ENCODE data around the gene TPP1.
A peak's percentile ranks its signal among the peaks of the same experiment; 100 is the strongest.

The TPP1 gene

GRCh38 chr11:6627762-6628241, 8.6 kb upstream of the TPP1 start:
- DNase-seq: peak in 1 of 2 donors; percentile 61

DNA sequence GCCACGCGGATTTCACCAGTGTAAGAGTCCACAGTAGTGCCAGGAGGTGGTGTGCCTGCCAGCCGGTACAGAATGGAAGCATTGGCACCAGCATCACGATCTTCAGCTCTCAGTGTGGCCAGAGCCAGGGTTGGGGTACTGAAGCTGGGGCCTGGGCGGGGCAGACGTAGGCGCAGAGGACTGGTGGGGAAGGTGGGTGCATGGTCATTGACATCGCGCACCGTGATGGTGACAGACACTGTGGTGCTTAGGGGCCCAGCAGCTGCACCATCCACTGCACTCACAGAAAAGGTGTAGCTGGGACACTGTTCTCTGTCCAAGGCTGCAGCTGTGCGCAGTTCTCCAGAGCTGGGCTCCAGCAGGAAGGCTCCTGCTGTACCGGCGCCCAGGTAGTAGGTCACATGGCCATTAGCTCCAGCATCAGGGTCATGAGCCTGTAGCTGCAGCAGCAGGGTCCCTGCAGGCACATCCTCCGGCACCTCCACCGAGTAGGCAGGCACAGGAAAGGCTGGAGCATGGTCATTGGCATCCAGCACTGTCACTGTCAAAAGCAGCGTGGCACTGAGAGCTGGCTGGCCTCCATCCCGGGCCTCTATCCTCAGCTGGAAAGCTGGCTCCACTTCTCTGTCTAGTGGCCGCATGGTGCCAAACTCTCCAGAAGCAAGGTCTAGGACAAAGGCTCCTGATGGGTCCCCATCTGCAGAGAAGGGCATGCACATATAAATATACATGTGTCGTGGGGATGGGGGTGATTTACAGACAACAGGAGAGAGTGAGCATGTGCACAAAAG, 7.9 kb upstream of the TPP1 start:
- DNase-seq: no peak

GRCh38 chr11:6625832-6626420, 6.7 kb upstream of the TPP1 start:
- no peak for DNase-seq

GRCh38 chr11:6625156-6625831, 6.1 kb upstream of the TPP1 start:
- no peak for DNase-seq

GRCh38 chr11:6623391-6624363, 4.5 kb upstream of the TPP1 start:
- DNase-seq: no peak

DNA sequence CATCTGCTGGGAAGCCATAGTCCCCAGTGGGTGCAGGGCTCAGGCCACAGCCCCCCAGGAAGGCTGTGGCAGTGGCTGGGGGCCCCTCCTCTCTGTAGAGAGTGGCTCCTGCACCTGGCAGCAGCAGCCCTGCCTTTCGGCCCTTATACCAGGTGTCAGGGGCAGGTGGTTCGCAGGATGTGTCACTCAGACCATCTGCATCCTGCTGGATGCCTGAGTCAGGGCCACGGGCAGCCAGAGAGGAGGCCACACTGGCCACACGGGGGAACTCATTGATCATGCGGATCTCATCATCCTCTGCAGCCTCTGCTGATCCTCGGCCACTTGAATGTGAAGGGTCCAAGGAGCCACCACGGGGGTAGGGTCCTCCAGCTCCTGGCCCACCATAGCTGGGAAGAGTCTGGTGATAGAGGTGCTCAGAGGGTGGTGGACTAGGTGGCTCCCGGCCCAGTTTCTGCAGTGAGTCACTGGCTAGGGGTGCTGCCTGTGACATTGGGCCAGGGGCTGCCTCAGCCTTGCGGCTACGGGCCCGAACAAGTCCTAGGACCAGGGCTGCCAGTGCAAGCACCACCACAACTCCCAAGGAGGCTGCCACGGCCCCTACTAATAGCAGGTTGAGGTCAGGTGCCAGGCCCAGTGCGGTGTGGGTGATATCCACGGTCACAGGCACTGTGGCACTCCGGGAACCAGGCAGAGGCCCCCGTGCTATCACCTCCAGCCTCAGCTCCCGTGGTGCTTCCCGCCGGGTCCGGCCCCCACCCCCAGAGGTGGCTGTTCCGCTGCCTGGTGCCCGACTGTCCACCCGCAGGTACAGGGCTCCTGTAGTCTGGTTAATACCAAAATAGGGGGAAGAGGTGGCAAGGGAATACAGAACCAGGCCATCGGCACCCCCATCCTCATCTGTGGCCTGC, 3.3 kb upstream of the TPP1 start:
- no peak for DNase-seq

DNA sequence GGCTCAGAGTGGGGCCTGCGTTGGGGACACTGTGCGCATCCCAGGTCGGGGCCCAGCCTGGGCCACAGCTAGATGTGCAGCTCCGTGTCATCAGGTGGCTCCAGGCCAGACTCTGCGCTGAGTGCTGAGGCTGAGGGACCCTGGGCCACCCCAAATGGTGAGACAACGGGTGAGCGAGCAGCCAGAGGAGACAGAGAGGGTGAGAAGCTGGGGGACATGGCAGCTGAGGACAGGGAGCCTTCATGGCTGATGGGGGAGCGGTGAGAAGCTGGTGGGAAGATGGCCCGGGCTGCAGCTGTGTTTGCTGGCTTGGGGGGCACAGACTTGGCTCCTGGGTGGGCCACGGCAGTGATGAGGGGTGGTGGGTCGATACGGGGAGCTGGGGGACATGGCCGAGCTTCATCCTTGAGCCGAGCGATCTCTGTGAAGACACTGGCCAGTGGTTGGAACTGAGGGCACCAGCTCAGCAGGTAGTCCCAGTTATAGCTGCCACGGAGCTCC, 2.5 kb upstream of the TPP1 start:
- DNase-seq: no peak

- DNase-seq: no peak
Measured at GRCh38 chr11:6620636-6621035, 1.4 kb upstream of the TPP1 start.

GRCh38 chr11:6618117-6619003, 862 bp downstream of the TPP1 start:
- DNase-seq: peak; percentile 79

DNA sequence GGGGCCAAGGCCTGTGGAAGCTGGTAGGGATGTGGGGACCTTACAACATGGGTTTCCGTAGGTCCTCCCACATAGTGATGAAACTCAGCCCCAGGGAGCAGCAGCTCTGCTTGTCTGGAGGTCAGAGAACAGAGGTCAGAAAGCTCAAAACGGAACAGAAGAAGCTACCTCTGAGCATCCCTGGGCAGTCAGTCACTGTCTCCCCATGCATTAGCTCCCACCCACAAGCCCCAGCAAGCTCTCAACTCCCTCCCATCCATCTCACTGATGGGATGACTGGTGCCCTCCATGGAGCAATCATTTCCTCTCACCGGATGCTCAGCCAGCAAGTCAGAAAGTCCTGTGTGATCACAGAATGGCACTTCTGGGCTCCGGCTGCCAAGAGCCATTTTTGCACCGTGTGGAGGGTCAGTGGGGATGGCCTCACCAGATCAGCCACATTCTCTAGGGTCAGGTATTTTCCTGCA, 1.9 kb downstream of the TPP1 start:
- DNase-seq: peak in 1 of 2 donors; percentile 41

DNA sequence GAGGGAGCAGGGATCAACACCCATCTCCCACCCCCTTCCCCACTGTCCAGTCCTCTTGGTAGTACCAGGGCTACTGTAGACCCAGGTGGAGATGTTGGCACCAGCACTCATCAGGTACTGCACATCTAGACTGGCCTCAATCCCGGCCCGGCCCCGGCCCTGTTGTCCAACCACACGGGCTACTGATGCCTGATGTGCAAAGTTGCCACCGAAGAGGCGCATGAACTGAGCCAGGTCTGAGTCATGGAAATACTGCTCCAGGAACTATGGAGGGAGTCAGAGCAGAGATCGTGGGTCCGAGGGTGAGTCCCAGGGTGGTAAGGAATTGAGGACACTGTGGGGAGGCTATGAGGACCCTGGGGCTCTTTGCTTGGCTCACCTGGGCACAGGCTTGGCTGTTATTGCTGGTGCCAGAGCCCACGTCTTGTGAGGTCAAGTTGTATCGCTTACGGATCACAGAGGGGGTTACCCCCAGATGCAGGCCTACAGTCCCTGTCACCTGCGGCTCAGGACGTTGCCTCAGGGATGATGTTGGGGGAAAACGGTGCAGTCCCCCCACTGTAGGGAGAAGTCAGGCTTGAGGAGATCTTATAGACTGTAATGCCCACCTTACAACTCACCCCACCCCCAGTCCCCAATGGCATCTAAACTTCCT, 2.5 kb downstream of the TPP1 start:
- no peak for DNase-seq

- DNase-seq: no peak
Measured at GRCh38 chr11:6615882-6616585, 3.2 kb downstream of the TPP1 start.

DNA sequence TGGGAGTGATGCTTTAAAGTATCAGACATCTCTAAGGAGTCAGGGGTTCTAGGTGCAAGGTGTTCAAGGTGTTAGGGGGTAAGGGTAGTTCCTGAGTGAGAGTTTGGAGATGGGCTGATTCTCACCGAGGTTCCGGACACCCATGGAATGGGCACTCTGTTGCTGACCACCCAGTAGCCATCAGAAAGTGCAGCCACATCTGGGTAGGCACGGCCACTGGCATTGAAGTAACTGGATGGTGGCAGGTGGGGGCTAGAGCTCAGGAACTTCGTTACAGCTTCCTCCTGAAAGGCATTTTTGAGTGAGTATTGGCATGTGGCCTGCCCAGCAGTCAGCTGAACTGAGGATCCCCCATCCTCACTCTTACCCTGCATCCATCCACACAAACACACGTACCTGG, 4.2 kb downstream of the TPP1 start:
- DNase-seq: no peak

DNA sequence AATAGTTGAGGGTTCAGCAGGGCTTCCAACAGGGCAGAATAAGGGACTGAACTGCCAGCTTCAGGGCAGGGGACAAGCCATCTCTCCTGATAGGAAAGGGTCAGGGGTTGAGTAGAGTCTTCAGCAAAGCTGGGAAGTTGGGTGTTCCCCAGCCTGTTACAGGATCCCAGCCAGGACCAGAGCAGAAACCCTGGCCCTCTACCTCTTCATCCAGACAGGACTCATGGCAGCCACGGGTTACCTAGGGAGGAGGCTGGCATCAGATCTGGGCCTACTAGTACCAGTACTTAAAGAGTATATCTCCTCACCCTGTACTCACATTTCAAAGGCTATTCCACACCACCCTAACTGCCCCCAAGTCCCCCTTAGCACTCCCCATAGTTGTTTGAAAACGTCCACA, 4.8 kb downstream of the TPP1 start:
- no peak for DNase-seq

GRCh38 chr11:6613496-6613895, 5.7 kb downstream of the TPP1 start:
- DNase-seq: no peak

DNA sequence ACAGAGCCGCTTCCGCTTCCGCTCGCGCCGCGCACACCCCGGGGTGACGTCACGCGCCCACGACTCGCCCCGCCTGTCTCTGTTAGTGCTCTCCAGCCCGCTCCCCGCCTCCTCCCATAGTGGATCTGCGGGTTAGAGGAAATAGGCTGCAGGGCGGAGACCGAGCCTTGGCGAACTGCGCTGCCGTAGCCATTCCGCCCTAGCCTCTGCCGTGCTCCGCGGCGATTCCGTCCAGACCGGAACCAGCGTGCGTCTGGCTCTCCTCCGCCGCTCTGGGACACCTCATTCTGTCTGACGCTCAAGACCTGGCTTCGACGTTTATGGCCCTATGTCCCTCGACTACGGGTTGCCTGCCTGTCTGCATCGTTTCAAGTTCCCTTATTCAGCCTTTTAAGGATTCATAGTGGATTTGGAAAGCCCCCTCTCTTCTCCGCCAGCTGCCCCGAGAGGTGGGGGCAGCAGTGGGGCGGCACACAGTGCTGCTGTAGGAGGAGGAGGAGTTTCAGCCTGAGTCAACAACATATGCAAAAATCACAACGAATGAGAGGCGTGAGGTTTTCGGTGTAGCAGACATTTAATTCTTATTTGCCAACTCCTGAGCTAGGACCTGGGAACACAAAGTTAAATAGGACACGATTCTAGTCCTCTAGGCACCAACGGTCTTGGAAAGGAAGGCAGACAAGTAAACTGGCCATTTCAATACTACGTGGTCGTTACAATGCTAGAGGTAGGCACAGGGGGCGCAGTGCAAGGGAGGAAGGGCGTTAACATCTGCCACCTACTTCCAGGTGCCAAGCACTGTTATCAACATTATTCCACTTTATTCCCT, 6.8 kb downstream of the TPP1 start, which contains the start of gene TAF10:
TAF10 (minus strand) TSS at position 4 of the 829 bp plus-strand sequence. CDS start 27 bp downstream, outside the sequence.
- peak; percentile 96 for DNase-seq

- no peak for DNase-seq
Measured at GRCh38 chr11:6611963-6612212, 7.3 kb downstream of the TPP1 start.
